SK-N-MC (cell line): ENCODE data around the gene GNAI2.
"Not testable (repeated sequence)": the region's sequence is repeated elsewhere in the genome, so short reads cannot be mapped to it uniquely, and the experiment has no call there.

Experiments used
- DNase-seq: peaks from one replicate; pipeline ENCODE4 v3.0.0-alpha.2; 2011; ENCODE audit warnings: low read depth, low spot score
- H3K27ac ChIP-seq: fragments of 200-600 bp; sonication (generic); 2 replicates; pipeline ENCODE4 v1.5.1; 2016; ENCODE audit warnings: mixed run types
- H3K36me3 ChIP-seq: fragments of 200-600 bp; sonication (generic); 2 replicates; pipeline ENCODE4 v1.6.1; 2017; ENCODE audit warnings: antibody characterized with exemption, low read length, mixed read lengths; ENCODE audit not compliant: insufficient read depth
- H3K4me3 ChIP-seq: fragments of 200-600 bp; sonication (generic); 2 replicates; pipeline ENCODE4 v1.5.1; 2016
- H3K9ac ChIP-seq: fragments of 200-600 bp; sonication (generic); 2 replicates; pipeline ENCODE4 v1.8.0; 2017; ENCODE audit warnings: mixed run types, mixed read lengths; ENCODE audit not compliant: insufficient read length
- H3K9me3 ChIP-seq: fragments of 200-600 bp; sonication (generic); 2 replicates; pipeline ENCODE4 v1.6.1; 2017; ENCODE audit warnings: low read depth, mild to moderate bottlenecking, antibody characterized with exemption, low read length, moderate library complexity, mixed read lengths
- EZH2 ChIP-seq: fragments of 200-600 bp; sonication (generic); IDR thresholded peaks from one replicate; pipeline ENCODE4 v1.6.1; 2017; ENCODE audit warnings: antibody characterized with exemption
- FOXP2 ChIP-seq: optimal IDR thresholded peaks from 2 replicates; pipeline ENCODE3; 2011; ENCODE audit warnings: mild to moderate bottlenecking, moderate library complexity; ENCODE audit not compliant: insufficient read depth; ENCODE audit errors: extremely low read length, control extremely low read depth
- POLR2AphosphoS5 ChIP-seq: IDR thresholded peaks from 2 replicates; pipeline ENCODE4 v1.6.1; 2012; ENCODE audit warnings: mild to moderate bottlenecking, low read depth, low read length, borderline replicate concordance

The GNAI2 gene

DNA sequence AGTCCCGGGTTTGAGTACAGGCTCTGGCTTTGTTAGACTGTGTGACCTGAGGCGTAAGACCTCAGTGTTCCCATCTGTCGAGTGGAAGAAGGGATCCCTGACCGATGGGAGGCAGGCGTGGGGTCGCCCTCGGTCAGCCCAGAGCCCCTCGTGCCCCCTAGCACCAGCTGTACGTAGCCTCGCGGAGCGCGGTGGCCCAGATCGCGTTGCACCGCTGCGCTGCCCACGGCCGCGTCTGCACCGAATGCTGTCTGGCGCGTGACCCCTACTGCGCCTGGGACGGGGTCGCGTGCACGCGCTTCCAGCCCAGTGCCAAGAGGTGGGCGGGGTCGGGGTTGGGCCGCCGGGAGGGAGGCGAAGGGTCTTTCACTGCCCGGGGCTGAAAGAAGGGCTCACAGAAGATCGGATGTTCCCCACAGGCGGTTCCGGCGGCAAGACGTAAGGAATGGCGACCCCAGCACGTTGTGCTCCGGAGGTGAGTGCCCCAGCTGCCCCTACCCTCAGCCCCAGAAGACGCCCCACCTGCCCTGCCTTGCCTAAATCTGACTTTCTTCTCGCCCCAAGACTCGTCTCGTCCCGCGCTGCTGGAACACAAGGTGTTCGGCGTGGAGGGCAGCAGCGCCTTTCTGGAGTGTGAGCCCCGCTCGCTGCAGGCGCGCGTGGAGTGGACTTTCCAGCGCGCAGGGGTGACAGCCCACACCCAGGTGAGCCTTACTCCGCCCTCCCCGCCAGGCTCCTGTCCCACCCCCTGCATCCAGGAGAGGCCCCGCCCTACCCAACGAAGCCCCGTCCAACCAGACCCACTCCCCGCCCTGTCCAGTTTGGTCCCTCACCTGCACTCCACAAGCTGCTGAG is 39.4 kb downstream of the GNAI2 start:
- H3K27ac ChIP-seq, result no peak overlapping the region
- no peak overlapping the region for H3K4me3 ChIP-seq
- no peaks in the 10 kb centered on the region for H3K9me3 ChIP-seq
- no peaks in the 10 kb centered on the region for H3K36me3 ChIP-seq
- no peak for DNase-seq
- no peak overlapping the region for H3K9ac ChIP-seq
- no peak for TF ChIP-seq EZH2
- no peak for TF ChIP-seq POLR2AphosphoS5
- no peak for TF ChIP-seq FOXP2

DNA sequence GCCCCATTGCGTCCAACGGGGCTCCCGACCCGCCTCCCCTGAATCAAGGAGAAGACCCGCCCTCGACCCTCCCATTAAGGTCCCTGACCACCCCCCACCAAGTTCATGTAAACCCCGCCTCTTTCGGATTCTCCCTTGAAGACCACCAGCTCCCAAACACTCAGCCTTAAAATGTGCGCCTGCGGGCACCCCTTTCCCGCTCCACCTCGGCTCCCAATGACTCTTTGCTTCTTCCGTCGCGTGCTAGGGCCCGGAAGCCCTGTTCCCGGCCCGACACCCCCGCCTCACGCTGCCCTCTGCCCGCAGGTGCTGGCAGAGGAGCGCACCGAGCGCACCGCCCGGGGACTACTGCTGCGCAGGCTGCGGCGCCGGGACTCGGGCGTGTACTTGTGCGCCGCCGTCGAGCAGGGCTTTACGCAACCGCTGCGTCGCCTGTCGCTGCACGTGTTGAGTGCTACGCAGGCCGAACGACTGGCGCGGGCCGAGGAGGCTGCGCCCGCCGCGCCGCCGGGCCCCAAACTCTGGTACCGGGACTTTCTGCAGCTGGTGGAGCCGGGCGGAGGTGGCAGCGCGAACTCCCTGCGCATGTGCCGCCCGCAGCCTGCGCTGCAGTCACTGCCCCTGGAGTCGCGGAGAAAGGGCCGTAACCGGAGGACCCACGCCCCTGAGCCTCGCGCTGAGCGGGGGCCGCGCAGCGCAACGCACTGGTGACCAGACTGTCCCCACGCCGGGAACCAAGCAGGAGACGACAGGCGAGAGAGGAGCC is 40.2 kb downstream of the GNAI2 start:
- Histone ChIP-seq H3K9me3 (no peaks in the 10 kb centered on the region), H3K9ac (no peak overlapping the region), H3K4me3 (no peak overlapping the region), H3K36me3 (no peaks in the 10 kb centered on the region), H3K27ac (no peak overlapping the region)
- TF ChIP-seq EZH2, result no peak
- TF ChIP-seq POLR2AphosphoS5, result no peak
- no peak for TF ChIP-seq FOXP2
- DNase-seq, result no peak

DNA sequence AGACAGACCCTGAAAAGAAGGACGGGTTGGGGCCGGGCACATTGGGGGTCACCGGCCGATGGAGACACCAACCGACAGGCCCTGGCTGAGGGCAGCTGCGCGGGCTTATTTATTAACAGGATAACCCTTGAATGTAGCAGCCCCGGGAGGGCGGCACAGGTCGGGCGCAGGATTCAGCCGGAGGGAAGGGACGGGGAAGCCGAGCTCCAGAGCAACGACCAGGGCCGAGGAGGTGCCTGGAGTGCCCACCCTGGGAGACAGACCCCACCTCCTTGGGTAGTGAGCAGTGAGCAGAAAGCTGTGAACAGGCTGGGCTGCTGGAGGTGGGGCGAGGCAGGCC is 40.7 kb downstream of the GNAI2 start:
- no peaks in the 10 kb centered on the region for H3K36me3 ChIP-seq
- H3K9me3 ChIP-seq, result no peaks in the 10 kb centered on the region
- H3K27ac ChIP-seq, result no peak overlapping the region
- H3K4me3 ChIP-seq, result no peak overlapping the region
- H3K9ac ChIP-seq, result no peak overlapping the region
- DNase-seq, result no peak
- TF ChIP-seq EZH2 (no peak), POLR2AphosphoS5 (no peak), FOXP2 (no peak)

DNA sequence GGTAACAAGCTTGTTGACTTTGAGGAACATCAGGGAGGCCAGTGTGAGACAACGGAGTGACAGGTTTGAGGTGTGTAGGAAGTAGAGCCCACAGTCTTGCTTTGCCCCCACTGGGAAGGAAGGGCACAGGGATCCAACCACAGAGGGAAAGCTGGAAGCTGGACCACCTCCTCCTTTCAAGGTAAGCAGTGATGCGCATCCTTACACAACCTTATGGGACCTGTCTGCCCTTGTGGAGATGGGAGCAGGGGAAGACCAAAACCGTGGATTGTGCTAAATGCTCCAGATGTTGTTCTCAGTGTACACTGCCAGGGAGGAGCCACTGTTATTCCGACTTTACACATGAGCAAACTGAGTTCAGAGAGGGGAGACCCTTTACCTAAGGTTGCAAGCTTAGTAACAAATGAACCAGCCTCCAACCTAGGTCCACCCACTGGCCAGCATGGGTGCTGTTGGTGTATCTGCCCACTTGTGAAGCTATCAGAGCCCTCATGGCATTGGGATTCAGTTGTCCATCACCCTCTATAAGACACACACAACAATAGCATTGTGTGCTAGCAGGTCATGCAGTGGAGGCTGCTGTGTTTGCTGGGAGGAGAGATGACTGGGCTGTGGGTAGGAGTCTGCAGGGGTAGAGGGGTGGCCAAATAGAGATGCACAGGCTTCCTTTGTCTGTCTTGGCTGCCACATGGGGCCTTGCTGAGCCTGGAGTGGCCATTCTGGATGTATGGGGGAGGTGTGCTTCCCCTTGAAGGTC is 42.3 kb downstream of the GNAI2 start:
- Histone ChIP-seq H3K4me3 (no peak overlapping the region), H3K36me3 (no peaks in the 10 kb centered on the region), H3K27ac (no peak overlapping the region), H3K9ac (no peak overlapping the region), H3K9me3 (no peaks in the 10 kb centered on the region)
- DNase-seq, result no peak
- no peak for TF ChIP-seq EZH2
- TF ChIP-seq POLR2AphosphoS5, result no peak
- TF ChIP-seq FOXP2, result no peak

DNA sequence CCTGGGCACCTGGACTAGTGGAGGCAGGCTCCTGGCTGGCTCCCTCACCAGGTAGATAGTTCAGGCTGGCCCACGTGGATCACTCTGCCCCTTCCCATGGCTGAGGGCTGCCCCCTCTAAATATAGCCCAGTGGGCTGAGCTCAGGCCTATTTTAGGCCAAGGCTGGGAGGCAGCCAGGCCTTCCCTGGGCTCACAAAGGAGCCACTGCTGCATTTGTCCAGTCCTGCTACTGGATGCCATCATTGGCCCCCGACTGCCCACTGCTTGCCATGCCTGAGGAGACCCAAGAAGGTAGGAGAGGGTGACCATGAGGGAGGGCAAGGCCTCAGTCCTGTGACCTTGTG is 42.8 kb downstream of the GNAI2 start, which contains the start of gene LSMEM2:
Gene LSMEM2, plus strand, starts transcription at position 208 of the 345 bp plus-strand sequence. Its CDS starts 27 bp downstream, at position 235.
- Histone ChIP-seq H3K9ac (no peak within 1 kb of the TSS), H3K4me3 (no peak within 1 kb of the TSS), H3K27ac (no peak within 1 kb of the TSS), H3K36me3 (no peaks in the 10 kb centered on the region), H3K9me3 (no peaks in the 10 kb centered on the region)
- TF ChIP-seq EZH2 (no peak), FOXP2 (no peak), POLR2AphosphoS5 (no peak)
- DNase-seq, result no peak

DNA sequence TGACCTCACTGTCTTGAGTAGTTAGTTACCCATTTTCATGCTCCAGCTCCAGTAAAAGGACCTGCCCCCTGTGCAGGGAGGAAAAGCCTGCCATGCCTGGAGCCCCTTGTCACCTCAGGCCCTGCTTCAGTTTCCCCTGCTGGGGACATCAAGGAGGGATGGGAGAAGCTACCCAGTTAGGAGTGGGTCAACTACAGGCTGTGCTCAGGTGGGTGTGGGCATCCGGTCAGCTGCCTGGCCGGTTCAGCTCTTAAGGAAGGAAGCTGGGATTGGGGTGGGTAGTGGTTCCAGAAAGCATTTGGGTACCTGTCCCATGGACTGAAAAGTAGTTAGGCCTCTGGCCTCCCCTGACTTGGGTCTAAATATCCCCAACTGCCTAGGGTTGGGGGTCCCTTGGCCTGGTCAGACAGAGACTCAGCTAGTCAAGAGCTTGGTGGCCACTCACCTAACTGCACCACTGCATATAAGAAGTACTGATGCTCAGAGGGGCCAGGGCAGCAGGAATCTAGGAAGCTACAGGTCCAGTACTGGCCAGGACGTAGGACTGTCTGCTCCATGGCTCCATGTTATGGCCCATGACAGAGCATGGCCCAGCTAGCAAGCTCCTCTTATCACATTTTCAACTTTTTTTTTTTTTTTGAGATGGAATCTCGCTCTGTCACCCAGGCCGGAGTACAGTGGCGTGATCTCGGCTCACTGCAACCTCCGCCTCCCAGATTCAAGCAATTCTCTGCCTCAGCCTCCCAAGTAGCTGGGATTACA is 43.4 kb downstream of the GNAI2 start:
- no peak overlapping the region for H3K4me3 ChIP-seq
- TF ChIP-seq EZH2, result no peak
- no peak for TF ChIP-seq POLR2AphosphoS5
- TF ChIP-seq FOXP2, result no peak
- H3K9ac ChIP-seq, result no peak overlapping the region
- DNase-seq, result no peak
- H3K27ac ChIP-seq, result no peak overlapping the region
- H3K36me3 ChIP-seq, result no peaks in the 10 kb centered on the region
- H3K9me3 ChIP-seq, result no peaks in the 10 kb centered on the region

DNA sequence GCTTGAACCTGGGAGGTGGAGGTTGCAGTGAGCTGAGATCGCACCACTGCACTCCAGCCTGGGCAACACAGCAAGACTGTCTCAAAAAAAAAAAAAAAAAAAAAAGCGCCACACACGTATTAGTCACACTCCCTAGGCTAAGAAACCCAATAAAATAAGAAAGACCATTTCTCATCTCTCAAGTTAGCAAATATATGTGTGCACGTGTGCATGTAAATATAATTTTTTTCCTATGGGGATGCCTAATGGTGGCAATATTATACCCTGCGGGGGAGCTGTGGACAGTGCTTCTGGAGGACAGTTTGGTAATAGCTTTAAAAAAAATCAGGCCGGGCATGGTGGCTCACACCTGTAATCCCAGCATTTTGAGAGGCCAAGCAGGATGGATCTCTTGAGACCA is 48.1 kb downstream of the GNAI2 start:
- H3K9me3 ChIP-seq, H3K27ac ChIP-seq, H3K36me3 ChIP-seq, H3K9ac ChIP-seq, H3K4me3 ChIP-seq, DNase-seq: not testable (repeated sequence)
